Activated gamma-delta T cell treated with anti-CD3 and anti-CD28 coated beads, Interleukin-2, amount 50 U/mL, for 16 hours (primary cell): ENCODE data around the gene TAGAP.

Source experiments
- DNase-seq: peaks from one replicate; pipeline ENCODE4 v3.0.0-alpha.2; 2020; ENCODE audit warnings: low read depth

The TAGAP gene

DNA sequence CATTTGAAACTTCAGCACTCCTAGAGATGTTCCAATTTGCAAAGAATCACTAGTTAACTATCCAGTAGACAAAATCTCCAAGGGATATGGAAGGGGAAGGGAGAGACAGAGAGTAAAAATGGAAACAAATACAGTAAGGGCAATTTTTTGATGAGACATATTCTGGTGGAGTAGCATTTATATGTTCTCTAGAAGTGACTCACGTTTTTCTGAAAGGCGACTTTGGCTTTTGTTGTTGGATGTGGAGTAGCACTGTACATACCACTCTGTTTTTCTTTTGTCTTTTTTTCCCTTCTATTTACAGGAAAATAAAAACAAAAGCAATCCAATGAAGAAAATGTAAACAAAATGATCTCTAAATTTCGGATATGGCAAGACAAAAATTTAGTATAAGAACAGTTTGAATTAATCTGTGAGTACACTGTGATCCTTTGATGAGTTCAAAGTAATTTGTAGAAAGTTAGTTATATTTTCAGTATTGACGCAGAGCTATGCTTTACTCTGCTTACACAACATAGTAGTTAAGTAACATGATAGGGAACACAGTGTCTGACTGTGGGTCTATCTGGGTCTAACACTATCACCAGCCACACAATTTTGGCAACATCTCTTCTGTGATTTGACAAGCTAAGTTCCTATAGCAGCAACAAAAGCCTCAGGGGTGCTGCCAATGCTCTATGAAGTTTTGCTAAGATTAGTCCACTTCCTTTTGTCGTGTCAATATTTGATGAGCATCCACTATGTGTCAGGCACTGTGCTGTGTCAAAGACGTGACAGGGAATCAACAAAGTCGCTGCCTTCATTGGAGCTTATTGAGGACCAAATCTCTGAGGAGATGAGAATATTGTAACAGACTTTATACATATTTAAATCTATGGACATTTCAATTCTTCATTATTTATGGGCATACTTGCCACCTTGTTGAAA, 27.3 kb upstream of the TAGAP start:
- no peak for DNase-seq

DNA sequence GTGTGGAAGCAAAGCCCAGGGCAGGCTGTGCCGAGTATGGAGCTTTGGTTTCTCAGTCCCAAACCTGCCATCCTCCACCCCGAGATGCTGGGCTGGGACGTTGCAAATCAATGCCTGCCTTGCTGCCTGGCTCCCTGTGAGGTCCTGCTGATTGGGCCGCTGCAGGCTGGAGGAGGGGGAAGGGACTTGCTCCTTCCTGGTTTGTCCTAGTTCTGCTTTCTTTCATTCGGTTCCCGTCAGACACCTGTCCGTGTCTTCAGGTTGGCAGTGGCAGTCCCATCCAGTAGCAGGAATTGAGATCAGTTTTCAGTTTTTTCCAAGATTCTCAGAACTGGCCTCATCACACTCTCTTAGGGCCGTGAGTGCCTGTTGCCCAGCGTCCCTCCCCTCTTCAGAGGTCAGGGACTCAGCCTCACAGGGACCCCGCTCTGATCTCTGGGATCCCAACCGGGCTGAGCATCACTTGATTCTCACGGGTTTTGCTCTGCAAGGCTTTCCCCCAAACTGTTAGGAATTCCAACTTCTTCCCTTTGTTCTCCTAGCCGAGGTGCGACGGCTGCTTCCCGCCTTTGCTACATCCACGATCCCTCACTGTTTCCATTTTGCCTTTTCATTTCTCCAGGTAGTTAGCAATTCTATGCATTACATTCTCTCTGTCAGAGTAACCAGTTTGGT, 24.2 kb upstream of the TAGAP start:
- no peak for DNase-seq

DNA sequence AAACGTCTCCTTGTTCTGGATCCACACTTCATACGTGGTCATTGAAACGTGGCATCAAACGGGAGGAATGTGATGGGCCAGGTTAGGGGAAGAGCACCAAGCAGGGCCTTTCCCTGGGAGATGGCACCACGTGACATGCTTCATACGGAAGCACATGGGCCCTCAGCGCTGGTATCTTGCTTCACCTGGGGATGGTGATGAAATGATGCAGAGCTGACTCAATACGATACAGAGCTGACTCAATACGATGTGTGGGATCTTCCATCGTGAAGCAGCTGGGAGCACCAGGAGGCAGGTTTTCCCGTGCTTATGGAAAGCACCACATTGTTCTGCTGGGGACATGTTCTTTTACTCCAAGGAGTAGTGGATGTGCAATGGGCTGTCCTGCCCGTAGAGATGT, 22.5 kb upstream of the TAGAP start:
- DNase-seq, result no peak

DNA sequence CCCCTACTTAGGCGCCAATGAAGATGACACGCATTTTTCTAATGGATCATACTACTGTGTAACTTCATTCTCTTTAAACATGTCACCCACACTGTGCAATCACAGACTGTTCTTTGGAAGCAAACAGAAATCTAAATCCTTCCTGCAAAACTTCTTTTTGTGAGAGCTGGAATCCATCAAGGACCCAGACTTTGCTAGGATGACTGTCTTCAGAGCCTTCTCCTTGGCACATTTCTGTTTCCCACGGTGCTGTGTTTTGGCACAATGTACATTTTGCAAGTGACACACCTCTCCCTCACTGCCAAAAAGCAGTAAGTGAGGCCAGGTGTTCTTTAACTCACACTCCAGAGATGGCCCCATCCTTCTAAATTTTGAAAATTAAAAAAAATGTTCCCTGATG, 21.7 kb upstream of the TAGAP start:
- no peak for DNase-seq

DNA sequence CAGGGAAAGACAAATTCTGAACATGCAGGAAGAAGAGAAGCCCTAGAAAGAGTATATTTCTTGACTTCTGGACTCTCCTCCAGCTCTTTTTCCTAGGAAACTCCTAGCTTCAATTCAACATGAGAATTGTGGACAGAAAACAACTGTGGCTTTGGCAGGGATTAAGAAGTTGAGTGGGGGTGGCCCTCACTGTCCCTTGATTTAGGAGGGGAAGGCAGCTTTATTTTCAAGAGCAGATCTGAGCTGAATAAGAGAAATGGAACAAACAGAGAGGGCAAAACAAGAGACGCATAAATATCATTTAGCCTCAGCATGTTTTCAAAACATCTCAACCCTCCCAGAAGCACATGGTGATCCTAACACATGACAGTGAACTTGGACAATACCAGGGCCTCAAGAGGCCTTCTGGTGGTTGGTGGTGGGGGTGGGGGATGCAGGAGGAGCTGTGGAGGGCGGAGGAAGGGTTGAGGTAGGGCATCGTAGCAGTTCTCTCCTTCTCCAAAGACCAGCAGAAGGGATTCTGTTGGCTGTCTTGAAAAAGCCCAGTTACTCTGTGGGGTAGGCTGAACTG, 21.1 kb upstream of the TAGAP start:
- DNase-seq, result no peak

DNA sequence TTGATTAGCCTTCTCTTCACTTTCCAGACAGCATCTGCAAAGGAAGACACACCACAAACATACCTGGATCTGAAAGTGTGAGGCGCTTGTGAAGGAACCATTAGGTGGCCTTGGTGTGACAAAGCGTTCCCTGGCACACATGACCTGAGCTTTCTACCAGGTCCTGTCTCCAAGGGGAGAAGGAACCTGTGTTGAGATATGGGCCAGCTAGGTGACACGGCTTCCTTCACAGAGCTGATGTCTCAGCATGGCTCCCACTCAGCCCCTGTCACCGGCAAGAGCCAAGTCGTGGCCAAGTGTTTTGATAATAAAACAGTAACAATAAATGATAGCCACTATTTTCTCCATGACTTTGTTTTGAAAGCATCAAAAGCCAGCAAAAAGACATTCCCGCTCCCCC, 20.3 kb upstream of the TAGAP start:
- DNase-seq, result no peak

DNA sequence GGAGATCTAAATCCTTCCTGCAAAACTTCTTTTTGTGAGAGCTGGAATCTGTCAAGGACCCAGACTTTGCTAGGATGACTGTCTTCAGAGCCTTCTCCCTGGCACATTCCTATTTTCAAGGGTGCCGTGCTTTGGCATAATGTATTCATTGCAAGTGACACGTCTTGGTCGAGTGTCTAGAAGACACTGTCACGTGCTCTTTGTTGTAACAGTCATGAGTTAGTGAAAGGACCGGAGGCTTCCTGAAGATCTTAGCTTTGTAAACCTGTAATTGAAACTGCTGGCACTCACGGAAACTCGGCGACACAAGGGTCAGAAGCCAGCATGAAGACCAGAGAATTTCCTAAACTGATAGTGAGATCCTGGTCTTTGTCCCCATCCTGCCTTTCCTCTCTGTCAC, 19.7 kb upstream of the TAGAP start:
- no peak for DNase-seq

DNA sequence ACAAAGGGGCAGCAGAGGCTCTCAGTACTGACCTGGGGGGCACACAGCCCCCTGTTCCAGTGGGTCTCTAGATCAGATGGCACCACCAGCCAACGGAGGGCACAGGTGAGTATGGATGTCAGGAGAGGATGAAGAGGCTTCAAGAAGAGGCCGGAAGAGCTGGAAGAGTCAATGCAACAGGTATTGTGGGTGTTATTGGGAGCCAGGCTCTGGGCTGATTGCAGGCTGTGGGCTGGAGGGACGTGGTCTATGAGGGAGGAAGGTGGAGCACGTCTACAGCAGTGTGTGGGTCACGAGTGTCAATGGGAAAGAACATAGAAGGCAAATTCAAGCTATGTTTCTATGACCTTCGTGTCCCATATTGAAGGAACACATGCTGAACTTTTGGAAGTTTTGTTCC, 18.8 kb upstream of the TAGAP start:
- no peak for DNase-seq

DNA sequence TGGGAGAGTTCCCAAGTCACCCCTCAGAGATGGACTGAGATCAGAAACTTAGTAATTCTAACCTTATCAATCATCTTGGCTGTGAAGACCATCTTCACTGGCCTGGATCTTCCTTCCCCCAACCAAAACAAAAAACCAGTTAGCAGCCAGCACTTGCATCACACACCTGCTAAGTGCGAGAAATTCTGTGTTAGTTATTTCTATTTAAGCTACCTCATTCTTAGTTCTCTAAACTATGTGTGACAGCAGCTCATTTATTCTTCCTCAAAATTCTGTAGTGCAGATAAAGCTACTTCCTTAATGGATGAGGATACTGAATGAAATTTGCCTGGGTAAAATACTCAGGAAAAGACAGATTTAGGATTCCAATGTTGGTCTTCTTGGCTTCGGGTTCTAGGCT, 18.2 kb upstream of the TAGAP start:
- DNase-seq, result no peak

DNA sequence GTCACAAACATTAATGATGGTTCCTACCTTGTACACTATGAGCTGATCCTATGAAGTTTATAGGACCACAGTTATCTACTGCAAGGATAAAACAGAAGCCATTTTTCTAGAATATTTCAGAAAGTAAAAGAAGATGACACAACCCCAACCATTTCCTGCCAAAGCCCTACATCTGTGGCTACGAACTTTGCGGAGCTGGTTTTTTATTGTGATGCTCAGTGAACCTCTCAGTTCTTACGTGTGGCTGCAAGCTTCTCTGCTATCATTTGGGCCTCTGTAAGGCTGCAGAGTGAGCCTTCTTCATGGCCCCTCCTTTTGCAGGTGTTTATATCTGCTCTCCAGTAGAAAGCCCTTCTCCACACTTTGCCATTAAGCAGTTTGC, 17.8 kb upstream of the TAGAP start:
- DNase-seq, result peak; percentile 41

DNA sequence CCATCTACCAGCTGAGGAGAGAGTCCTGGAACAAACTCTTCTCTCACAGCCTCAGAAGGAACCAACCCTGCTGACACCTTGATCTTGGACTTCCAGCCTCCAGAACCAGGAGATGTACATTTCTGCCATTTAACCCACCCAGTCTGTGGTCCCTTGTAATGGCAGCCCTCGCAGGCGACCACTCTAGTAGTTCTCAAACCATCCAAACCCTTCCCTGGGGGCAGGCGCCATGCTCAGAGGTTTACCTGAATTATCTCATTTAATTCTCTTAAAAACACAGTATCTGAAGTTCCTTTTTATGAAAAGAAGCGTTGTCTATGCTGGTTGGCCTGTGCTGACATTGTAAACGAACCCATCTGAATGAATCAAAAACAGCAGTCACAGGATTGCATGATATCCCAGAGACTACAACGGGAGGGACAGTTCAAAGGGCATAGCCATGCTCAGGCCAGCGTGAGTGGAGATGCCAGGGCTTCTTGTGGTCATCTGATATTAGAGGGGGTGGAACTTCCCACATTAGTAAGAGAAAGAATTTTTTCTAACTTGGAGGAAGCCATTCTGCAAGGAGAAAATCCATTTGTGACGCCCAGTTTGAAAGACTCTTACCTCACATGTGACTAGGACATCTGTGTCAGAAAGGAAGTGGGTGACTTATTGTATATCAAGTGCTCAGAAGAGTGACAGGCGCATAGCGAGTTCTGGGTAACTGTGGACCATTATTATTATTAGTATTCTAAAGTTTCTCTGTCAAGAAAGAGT, 17.2 kb upstream of the TAGAP start:
- no peak for DNase-seq

DNA sequence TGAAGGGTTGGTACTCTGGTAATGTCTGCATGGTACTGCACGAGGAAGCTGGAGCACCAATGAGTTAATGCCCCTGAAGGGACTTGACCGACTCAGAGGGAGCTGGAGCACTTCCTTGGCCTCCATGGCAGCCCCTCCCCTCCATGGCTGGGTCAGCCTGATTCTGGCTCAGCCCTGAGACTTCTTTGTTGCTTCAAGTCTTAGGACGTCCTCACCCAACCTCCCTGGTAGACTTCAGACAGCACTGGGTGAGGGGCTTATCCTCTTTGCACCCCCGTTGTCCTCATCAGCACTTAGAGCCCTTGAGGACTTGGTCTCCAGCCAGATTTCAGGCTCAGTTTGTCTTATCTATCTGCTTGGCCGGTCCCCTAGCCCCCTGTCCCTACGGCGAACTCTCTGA, 16.4 kb upstream of the TAGAP start:
- DNase-seq, result no peak

DNA sequence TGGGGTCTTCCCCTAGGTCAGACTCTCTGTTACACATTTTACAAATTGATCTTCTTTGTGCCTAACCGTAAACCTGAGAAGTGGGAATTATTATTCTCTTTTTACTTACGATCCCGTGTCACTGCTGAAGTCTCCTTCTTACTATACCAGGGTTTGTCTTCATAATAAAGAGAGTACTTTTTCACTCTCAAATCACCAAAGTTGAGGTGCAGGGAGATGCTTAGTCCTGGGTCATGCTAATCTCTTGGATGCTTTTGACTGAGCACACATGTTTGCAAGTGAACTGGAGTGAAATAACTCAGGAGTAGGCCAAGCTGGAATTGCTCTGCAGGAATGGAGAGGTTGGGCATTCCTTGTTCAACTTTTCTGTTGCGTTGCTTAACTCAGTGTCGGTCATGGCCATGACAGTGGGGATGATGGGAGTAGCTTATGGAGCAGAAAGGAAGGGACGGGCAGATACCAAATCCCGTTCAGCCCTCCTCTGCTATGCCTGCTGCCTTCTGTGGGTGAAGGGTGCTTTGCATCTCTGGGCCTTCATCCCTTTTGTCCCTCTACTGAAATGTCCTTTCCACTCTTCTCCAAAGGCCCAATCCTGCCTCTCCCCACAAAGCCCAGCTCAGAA, 15.2 kb upstream of the TAGAP start:
- no peak for DNase-seq

DNA sequence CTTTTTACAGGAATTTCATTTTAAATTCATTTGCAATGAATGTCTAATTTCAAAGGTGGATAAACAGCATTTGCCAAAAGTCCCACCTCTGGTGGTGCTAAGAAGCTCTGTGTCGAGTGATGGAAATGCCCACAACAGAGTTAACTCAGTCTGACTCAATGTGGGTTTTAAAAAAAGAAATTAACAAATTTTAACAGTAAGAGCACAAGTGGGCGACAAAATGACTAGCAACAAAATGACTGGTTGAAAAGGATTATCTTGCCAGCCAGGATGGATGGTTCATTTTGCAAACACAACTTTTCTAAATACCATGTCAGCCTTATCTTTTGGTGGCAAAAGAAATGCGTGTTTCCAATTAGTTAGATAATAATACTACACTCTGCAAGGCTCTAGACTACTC, 14.3 kb upstream of the TAGAP start:
- DNase-seq, result no peak

DNA sequence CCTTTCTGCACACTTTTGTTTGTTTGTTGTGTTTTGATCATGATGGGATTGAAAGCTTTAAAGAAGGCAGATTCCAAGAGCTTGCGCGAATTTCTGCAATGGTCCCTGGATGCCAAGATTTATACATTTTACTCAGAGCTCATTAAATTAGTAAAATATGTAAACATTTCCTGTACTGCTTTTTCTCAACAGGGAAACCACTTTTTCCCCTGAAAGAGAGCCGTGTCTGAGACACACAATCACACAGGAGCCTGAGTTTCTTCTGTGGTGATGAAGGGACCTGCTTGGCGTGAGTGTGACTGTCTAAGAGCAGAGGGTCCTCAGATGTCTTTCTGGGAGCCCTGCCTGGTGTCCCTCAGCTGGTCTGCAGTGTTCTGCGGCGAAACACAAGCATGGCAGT, 12.1 kb upstream of the TAGAP start:
- no peak for DNase-seq

DNA sequence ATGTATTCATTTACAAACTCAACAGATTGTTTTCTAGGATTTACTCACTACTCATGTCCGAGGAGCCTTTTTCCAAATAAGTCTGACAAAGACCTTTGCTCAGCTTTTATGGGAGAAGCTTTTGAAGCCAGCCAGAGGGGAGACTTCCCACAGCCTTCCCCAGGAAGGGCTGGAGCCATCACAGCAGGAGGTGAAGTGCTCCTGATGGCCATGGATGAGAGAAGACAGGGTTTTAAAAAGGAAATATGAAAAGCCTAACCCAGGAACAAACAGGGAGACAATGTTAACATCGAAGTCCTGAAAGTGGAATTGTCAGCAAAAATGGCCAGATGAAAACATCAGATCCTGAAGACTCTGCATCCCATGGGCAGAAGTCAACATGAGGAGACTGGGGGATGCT, 11.6 kb upstream of the TAGAP start:
- no peak for DNase-seq

DNA sequence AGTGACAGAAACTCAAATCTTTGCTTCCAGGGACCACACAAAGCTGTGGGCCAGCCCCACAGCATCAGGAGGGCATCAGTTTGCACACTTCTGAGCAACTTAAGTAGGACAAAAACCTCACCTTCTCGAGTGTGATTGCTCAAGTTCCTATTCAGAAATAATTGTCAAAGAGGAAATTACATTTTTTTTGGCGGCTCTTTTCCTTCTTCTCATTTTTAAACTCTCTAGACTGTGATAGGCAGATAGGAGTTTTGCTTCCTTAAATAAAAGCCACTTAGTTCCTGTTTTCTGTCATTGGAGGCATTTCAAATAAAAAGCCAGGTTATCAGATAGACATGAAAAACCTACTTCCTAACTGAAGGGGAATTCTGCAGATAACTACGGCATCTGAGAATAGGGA, 11.2 kb upstream of the TAGAP start:
- DNase-seq, result no peak

DNA sequence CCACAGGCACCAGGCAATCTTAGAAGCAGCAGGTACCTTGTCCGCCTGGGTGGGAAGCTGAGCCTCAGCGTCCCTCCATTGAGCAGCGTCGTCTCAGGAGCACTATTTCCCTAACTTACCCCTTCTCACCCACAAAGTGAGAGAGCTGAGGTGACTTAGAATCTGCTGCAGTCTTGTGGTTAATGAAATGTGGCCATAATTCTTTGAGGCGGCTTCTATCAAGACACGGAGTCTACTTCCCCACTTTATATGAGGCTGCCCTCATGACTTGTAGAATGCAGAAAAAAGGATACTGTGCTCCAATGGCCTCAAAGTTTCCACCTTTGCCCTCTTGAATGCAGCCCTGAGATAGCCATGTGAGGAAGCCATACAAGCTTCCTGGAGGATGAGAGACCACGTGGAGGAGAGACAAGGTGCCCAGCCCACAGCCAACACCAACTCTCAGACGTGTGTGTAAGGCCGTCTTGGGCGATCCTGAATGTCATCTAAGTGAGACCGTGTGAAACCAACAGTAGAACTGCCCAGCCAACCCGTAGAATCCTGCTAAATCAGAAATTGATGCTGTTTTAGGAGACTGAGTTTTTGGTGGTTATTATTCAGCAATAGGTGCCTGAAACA, 9.1 kb upstream of the TAGAP start:
- DNase-seq, result no peak

DNA sequence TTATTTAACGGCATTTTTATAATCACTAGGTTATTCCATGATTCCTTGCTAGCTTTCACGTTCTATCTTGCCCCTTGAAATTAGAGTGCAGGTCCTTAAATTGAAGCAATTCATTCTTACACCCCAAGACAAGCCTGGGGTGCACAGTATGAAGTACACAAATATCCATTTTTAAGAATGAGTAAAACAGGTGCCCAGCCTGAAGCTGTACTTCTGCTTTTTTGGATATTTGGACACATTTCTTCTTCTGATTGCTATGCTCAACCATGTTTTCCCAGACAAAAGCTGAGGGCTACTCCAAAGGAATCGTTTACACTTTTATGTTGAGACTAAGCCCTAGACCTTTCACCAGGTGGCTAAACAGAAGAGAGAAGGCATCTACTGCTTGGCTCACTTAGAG, 7.9 kb upstream of the TAGAP start:
- DNase-seq, result no peak

DNA sequence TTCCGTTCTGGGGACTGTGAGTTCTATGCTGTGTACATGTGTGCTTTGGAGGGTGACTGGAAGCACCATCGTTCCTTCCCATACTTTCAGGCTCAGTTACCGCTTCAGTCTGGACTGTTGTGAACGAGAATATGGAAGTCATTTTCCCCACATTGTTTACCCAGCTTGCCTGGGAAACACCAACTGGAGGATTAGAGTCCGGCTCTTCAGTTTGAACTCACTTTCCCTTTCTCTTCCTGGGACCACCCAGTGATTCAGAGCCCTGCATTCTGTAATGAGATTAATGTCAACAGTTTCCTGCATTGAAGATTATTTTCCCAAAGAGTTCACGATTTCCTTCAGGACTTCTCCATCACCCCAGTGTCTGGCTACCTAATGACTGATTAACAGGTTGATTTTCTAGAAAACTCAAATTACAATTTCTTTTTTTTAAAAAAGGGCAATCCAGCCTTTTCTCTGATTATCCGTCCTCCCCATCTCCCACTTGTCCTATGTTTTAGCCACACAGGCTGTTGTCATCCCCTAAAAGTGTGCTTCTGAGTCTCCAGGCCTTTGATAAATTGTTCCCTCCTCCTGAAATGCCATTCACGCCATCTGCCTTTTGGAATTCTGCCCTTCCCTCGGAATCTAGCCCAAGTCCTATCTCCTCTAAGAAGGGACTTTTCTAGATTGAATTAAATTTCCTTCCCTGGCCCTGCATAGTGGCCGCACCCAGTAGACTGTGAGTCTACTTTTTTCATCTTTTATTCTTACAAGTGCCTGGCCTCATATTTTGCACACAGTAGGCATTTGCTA, 3.3 kb upstream of the TAGAP start:
- no peak for DNase-seq

DNA sequence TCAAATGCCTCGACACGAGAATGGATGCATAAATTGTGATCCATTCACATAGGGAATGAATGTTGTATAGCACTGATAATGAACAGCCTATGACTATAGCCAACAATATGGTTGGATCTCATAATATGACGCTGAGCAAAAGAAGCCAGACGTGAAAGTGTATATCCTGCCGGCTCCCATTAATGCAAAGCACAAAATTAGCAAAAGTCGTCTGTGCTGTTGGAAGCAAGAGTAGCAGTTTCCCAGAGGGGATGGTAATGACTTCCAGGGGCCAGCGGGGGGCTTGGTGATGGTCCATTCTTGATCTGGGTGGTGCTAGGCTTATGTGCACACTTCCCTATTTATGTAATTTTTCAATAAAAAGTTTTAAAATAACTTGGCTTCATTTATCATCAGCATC, 1.0 kb upstream of the TAGAP start:
- no peak for DNase-seq
